Nephron progenitor cell (in vitro differentiated cells): ENCODE data around the gene HS3ST3B1.

Experiments
- DNase-seq: peaks from one replicate; pipeline ENCODE4 v3.0.0; 2021
- H3K27ac Mint-ChIP-seq: 2 replicates; pipeline ENCODE4 v1.8.0; 2021; ENCODE audit warnings: mild to moderate bottlenecking, moderate library complexity, mixed read lengths
- H3K27me3 Mint-ChIP-seq: 2 replicates; pipeline ENCODE4 v1.8.0; 2021; ENCODE audit warnings: mild to moderate bottlenecking, low read depth, mixed read lengths; ENCODE audit not compliant: poor library complexity
- H3K36me3 Mint-ChIP-seq: 2 replicates; pipeline ENCODE4 v1.8.0; 2021; ENCODE audit warnings: low read depth, mixed read lengths
- H3K4me1 Mint-ChIP-seq: 2 replicates; pipeline ENCODE4 v1.8.0; 2021; ENCODE audit warnings: mixed read lengths
- H3K4me3 Mint-ChIP-seq: 2 replicates; pipeline ENCODE4 v1.8.0; 2021; ENCODE audit warnings: mild to moderate bottlenecking, moderate library complexity, mixed read lengths
- H3K9me3 Mint-ChIP-seq: 2 replicates; pipeline ENCODE4 v1.8.0; 2021; ENCODE audit warnings: mild to moderate bottlenecking, moderate library complexity, mixed read lengths
- TF ChIP-seq, protein P1 (sequence below): fragments of 200-600 bp; sonication (generic); IDR thresholded peaks from 2 replicates; pipeline ENCODE4 v1.5.0; 2021; ENCODE audit warnings: antibody characterized with exemption

Gene HS3ST3B1

DNA sequence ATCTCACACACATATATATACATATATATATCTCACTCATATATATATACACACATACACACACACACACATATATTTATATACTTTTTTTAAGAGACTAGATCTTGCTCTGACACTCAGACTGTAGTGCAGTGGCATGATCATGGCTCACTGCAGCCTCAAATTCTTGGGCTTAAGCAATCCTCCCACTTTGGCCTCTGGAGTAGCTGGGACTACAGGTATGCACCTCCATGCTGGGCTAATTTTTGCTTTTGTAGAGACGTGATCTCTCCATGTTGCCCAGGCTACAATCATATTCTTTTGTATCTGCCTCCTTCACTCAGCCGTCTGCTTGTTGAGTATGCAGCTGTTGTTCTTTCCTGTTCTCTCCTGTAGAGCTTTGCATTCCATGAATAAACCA, 60.6 kb downstream of the HS3ST3B1 start:
- Mint-ChIP-seq H3K36me3 (no peaks in the 10 kb centered on the region), H3K9me3 (no peaks in the 10 kb centered on the region), H3K4me1 (peaks cover 20% of the 10 kb centered on the region), H3K27ac (no peak overlapping the region), H3K27me3 (peaks cover 4% of the 10 kb centered on the region), H3K4me3 (no peak overlapping the region)
- TF ChIP-seq, protein P1, sequence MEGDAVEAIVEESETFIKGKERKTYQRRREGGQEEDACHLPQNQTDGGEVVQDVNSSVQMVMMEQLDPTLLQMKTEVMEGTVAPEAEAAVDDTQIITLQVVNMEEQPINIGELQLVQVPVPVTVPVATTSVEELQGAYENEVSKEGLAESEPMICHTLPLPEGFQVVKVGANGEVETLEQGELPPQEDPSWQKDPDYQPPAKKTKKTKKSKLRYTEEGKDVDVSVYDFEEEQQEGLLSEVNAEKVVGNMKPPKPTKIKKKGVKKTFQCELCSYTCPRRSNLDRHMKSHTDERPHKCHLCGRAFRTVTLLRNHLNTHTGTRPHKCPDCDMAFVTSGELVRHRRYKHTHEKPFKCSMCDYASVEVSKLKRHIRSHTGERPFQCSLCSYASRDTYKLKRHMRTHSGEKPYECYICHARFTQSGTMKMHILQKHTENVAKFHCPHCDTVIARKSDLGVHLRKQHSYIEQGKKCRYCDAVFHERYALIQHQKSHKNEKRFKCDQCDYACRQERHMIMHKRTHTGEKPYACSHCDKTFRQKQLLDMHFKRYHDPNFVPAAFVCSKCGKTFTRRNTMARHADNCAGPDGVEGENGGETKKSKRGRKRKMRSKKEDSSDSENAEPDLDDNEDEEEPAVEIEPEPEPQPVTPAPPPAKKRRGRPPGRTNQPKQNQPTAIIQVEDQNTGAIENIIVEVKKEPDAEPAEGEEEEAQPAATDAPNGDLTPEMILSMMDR = no peak
- DNase-seq = no peak

DNA sequence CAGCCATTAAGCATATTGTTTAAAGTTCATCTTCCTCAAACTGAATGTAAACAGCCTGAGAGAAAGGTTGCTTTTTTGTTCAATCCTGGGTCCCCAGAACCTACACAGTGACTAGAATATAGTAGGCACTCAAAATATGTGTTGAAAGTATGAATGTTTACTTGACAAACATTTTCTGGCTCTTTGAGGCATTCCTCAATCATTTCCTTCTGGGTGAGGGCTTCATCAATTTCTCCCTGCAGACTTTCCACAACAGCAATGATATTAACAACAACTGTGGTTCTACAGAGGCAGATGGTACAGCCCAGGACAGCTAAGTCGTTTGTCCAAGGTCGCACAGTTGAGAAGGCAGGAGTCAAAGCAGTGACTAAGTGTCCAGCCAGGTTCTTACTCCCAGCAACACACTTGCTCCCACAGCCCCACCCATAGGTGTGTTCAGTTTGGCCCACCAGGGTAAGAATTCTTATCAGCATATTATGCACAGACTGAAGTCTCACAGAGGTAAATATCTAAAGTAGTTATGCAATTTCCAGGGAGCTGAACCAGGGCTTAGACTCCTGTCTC, 61.1 kb downstream of the HS3ST3B1 start:
- Mint-ChIP-seq H3K27ac (no peak overlapping the region), H3K4me1 (peaks cover 25% of the 10 kb centered on the region), H3K9me3 (no peaks in the 10 kb centered on the region), H3K27me3 (peaks cover 6% of the 10 kb centered on the region), H3K4me3 (no peak overlapping the region), H3K36me3 (peaks cover 4% of the 10 kb centered on the region)
- no peak for DNase-seq
- TF ChIP-seq, protein P1 = no peak

DNA sequence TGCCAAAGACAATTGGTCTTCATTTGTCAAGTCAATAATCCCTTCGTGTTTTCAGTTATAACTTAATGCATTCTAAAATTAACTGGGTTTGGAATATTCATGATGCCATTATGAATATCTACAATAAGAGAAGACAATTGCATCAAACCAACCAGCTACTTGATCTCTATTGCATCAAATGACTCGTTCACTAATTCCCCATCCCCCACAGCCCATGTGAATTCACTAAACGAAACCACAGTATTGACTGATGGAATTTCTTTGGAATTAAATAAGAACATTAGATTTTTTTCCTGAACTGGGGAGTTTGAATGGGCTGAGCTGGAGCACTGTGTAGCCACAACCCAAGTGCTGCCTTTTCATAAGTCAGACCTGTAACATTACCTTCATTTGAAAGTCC, 65.3 kb downstream of the HS3ST3B1 start:
- no peak overlapping the region for H3K4me3 Mint-ChIP-seq
- TF ChIP-seq, protein P1 = no peak
- H3K27ac Mint-ChIP-seq = no peak overlapping the region
- no peak for DNase-seq
- peaks cover 4% of the 10 kb centered on the region for H3K27me3 Mint-ChIP-seq
- H3K9me3 Mint-ChIP-seq = no peaks in the 10 kb centered on the region
- peaks cover 7% of the 10 kb centered on the region for H3K36me3 Mint-ChIP-seq
- H3K4me1 Mint-ChIP-seq = peaks cover 42% of the 10 kb centered on the region

DNA sequence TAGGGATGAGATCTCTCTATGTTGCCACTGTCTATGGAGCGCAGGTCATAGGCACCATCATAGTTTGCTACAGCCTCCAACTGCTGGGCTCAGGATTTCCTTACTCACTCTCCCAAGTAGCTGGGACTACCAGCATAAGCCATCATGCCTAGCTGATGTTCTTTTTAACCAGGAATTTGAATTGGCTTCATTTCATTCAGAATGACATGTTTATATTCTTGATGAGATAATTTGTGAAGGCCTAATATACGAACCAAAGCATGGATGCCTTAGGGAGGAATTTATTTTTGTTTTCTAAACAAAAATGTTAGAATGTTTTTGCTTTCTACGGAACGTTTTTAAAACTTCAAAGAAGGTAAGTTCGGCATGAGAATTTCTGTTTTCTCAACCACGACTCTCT, 71.6 kb downstream of the HS3ST3B1 start:
- H3K36me3 Mint-ChIP-seq = no peaks in the 10 kb centered on the region
- peak overlapping the region; percentile 70 for H3K27ac Mint-ChIP-seq

DNA sequence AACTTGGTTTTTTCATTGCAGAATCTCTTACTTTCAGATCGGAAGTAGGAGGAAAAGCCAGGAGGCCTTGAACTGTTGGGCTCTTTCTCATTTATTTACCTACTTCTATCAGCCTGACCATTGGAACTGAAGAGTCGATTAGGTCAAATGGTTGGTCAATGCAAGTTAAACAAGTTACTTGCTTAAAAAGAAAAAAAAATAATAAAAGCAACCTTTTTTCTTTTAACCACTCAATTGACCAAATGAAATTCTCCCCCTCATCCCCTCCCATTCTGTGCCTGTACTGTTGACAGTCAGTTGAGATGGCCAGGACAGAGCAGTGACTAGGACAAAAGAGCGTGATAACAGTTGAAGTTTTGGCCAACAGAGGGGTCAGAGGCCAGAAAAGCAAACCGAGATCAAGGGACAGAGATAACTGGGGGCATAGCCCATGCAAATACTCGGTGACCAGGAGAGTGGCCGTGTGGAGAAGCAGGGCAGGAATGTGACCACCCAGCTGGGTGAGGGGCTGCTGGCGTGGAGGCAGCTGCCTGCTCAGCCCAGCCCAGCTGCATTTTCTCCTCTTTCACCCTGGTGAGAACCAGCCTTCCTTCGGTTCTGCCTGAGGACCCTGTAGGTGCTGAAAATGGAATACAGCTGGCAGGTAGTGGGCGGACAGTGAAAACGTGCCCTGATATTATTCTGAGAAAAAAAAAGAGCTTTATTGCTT, 72.2 kb downstream of the HS3ST3B1 start:
- Mint-ChIP-seq H3K27ac (peak overlapping the region; percentile 70), H3K4me3 (peak overlapping the region; percentile 56), H3K4me1 (peaks cover 53% of the 10 kb centered on the region), H3K9me3 (no peaks in the 10 kb centered on the region), H3K27me3 (no peaks in the 10 kb centered on the region), H3K36me3 (no peaks in the 10 kb centered on the region)
- DNase-seq = peak; percentile 35
- TF ChIP-seq, protein P1 = no peak

More for the DNA sequence above, 71.6 kb downstream of the HS3ST3B1 start:
- TF ChIP-seq, protein P1 = no peak
- Mint-ChIP-seq H3K4me3 (no peak overlapping the region), H3K27me3 (no peaks in the 10 kb centered on the region), H3K4me1 (peaks cover 57% of the 10 kb centered on the region), H3K9me3 (no peaks in the 10 kb centered on the region)
- DNase-seq = no peak
